ENCODE measurements around the gene CASK. TPM values are rescaled to one million over a fixed set of nuclear protein-coding genes. Genes with fewer than 3 reads are reported as not detected.

CASK gene
- total RNA-seq, 1 experiment from 2014 or later: 54.6 TPM

- TF ChIP-seq STAT6 (CRISPR knock-in tag; conservative IDR thresholded peaks at IDR 0.05; ENCODE audit: low read depth) (no peak), E2F1 (CRISPR knock-in tag; IDR thresholded peaks at IDR 0.05) (no peak), NFE2L1 (CRISPR knock-in tag; IDR thresholded peaks at IDR 0.05) (no peak), ZNF263 (CRISPR knock-in tag; IDR thresholded peaks at IDR 0.05; ENCODE audit: low read depth) (no peak), ZNF121 (CRISPR knock-in tag; IDR thresholded peaks at IDR 0.05) (no peak), ERG (CRISPR knock-in tag; IDR thresholded peaks at IDR 0.05) (no peak)
Observed at GRCh38 chrX:41596596-41596995, 326.8 kb downstream of the CASK start (continued).

- H3K36me3 Mint-ChIP-seq: no peaks in the 10 kb centered on the region
- H3K4me1 Mint-ChIP-seq: peaks cover 10% of the 10 kb centered on the region
- ATAC-seq: no peak
- ChIA-PET POLR2A (no interaction called here), CTCF (no interaction called here)
- TF ChIP-seq NR3C1 (CRISPR knock-in tag; conservative IDR thresholded peaks at IDR 0.05; ENCODE audit: low read depth) (no peak), TCF7 (CRISPR knock-in tag; IDR thresholded peaks at IDR 0.05; ENCODE audit: low read depth) (no peak), RORB (CRISPR knock-in tag; IDR thresholded peaks at IDR 0.05) (no peak), CTCF (IDR thresholded peaks at IDR 0.05) (no peak), MYBL2 (CRISPR knock-in tag; IDR thresholded peaks at IDR 0.05) (no peak), ETV6 (CRISPR knock-in tag; IDR thresholded peaks at IDR 0.05) (no peak), CDX4 (CRISPR knock-in tag; IDR thresholded peaks at IDR 0.05; ENCODE audit: borderline replicate concordance) (no peak), NFATC4 (CRISPR knock-in tag; IDR thresholded peaks at IDR 0.05) (no peak), SP1 (CRISPR knock-in tag; conservative IDR thresholded peaks at IDR 0.05) (no peak), ZNF138 (CRISPR knock-in tag; conservative IDR thresholded peaks at IDR 0.05) (no peak), ZSCAN18 (CRISPR knock-in tag; IDR thresholded peaks at IDR 0.05) (no peak), HMGA2 (CRISPR knock-in tag; IDR thresholded peaks at IDR 0.05) (no peak), ZNF396 (CRISPR knock-in tag; IDR thresholded peaks at IDR 0.05; ENCODE audit: borderline replicate concordance) (no peak), ZNF423 (CRISPR knock-in tag; IDR thresholded peaks at IDR 0.05) (no peak), USF2 (CRISPR knock-in tag; IDR thresholded peaks at IDR 0.05) (no peak), KAT7 (CRISPR knock-in tag; IDR thresholded peaks at IDR 0.05; ENCODE audit: borderline replicate concordance) (no peak), MLX (CRISPR knock-in tag; IDR thresholded peaks at IDR 0.05) (no peak)
- H3K27me3 Mint-ChIP-seq (ENCODE audit: low read depth): no peaks in the 10 kb centered on the region
- H3K4me3 Mint-ChIP-seq: no peak overlapping the region
- no peaks in the 10 kb centered on the region for H3K9me3 Mint-ChIP-seq
- no peak for DNase-seq (ENCODE audit: low spot score)
- H3K27ac Mint-ChIP-seq: no peak overlapping the region
Observed at GRCh38 chrX:41594634-41595033, 328.7 kb downstream of the CASK start.

Data from WTC11 (cell line).